K562 (cell line): ENCODE results near the gene TYMP. TPM values are rescaled to one million over a fixed set of nuclear protein-coding genes. Genes with fewer than 3 reads are reported as not detected.

ENCODE experiments used
- FOXK2 ChIP-seq, 2 experiments: fragments of 450-650 bp; IDR thresholded peaks in 1 of 2; conservative IDR thresholded peaks in 1 of 2; 2 replicates each; pipeline ENCODE4 v1.6.1; 2016; ENCODE audit warnings: low read depth in 2 of 2, mild to moderate bottlenecking in 1 of 2
- FOXP4 ChIP-seq: sonication (generic); formaldehyde crosslinking; IDR thresholded peaks from 2 replicates; pipeline ENCODE4 v1.8.0; 2022; ENCODE audit warnings: mild to moderate bottlenecking, missing genetic modification reagents, borderline replicate concordance
- KDM5B ChIP-seq: fragments of 200-600 bp; sonication (generic); IDR thresholded peaks from 2 replicates; pipeline ENCODE4 v1.6.1; 2012; ENCODE audit warnings: low read depth, mild to moderate bottlenecking, moderate library complexity, low read length, control low read depth, inconsistent platforms; ENCODE audit not compliant: insufficient replicate concordance
- MNT ChIP-seq, 2 experiments: fragments of 450-650 bp; conservative IDR thresholded peaks; 2 replicates each; pipeline ENCODE4 v1.6.1; 2017; ENCODE audit warnings: mild to moderate bottlenecking in 2 of 2, moderate library complexity in 2 of 2
- PRMT5 ChIP-seq: sonication (generic); formaldehyde crosslinking; IDR thresholded peaks from 2 replicates; pipeline ENCODE4 v1.5.0; 2020; ENCODE audit warnings: missing genetic modification reagents
- REST ChIP-seq, 2 experiments: fragments of 450-650 bp; formaldehyde crosslinking in 1 of 2; IDR thresholded peaks; 2 replicates each; pipeline versions ENCODE4 v1.4.0 to v1.6.1; 2014 to 2020; ENCODE audit warnings: mild to moderate bottlenecking in 2 of 2, borderline replicate concordance in 1 of 2, low read depth in 1 of 2
- TFE3 ChIP-seq: fragments of 450-650 bp; formaldehyde crosslinking; IDR thresholded peaks from 2 replicates; pipeline ENCODE4 v1.4.0; 2020; ENCODE audit warnings: mild to moderate bottlenecking, mixed read lengths
- YY1 ChIP-seq, 3 experiments: IDR thresholded peaks; 2 replicates each; pipeline ENCODE4 v1.6.1; 2011; ENCODE audit warnings: low read length in 2 of 3, mild to moderate bottlenecking in 2 of 3, moderate library complexity in 2 of 3, borderline replicate concordance in 1 of 3, control low read depth in 1 of 3, low read depth in 1 of 3; ENCODE audit not compliant: insufficient read depth in 3 of 3, insufficient replicate concordance in 2 of 3, control insufficient read depth in 1 of 3, insufficient read length in 1 of 3; ENCODE audit errors: extremely low read depth in 1 of 3
- ZNF830 ChIP-seq: fragments of 250-450 bp; sonication (Bioruptor Pico); IDR thresholded peaks from 2 replicates; pipeline ENCODE4 v1.5.0; 2021; ENCODE audit warnings: mild to moderate bottlenecking
- polyA plus RNA-seq, 8 experiments: library from polyadenylated mRNA; depleted of rRNA in 4 of 8; stranded (reverse) in 5 of 8; unstranded in 3 of 8; fragments of >200 nt; fragmentation: Nextera tagmentation in 2 of 8; fragmentation: Illumina TruSeq in 1 of 8; extraction: Ambion mirVana in 2 of 8; extraction: Trizol in 1 of 8; gene quantifications; 2 replicates each; pipeline versions ENCODE4 v1.2.1 to v1.2.3, GENCODE V29; 2011 to 2014; ENCODE audit warnings: inconsistent platforms in 1 of 8, missing spikeins in 1 of 8
- total RNA-seq, 7 experiments: library from RNA; depleted of rRNA in 6 of 7; stranded (reverse); fragments of >200 nt in 6 of 7; fragmentation: Illumina TruSeq in 2 of 7; extraction: Trizol in 2 of 7; gene quantifications; 2 replicates each; pipeline versions ENCODE4 v1.2.1 to v1.2.3, GENCODE V29; 2011 to 2021; ENCODE audit warnings: low replicate concordance in 1 of 7

TYMP gene
- total and polyA plus RNA-seq, 9 of the 15 experiments (the other 6 are each of a cell fraction or from before 2014, with no cell fraction given), result 0.03 to 4.0 (median 2.4) TPM; not detected in 4

GRCh38 chr22:50525104-50525857 lies 4.5 kb downstream of the TYMP start, which contains the start of gene SCO2 (continued):
- TF ChIP-seq FOXK2 (conservative IDR thresholded peaks at IDR 0.05 in 1 of 2, IDR thresholded peaks at IDR 0.05 in 1 of 2; ENCODE audit: low read depth in 2 of 2) (peak in 1 of 2 experiments; percentile 49; a peak in 1 of 4 replicates), MNT (conservative IDR thresholded peaks at IDR 0.05) (peak; percentile 77 to 87), PRMT5 (CRISPR knock-in tag) (0 out of 2 replicates have a peak, but pooled peaks have one; percentile 34), ZNF830 (CRISPR knock-in tag) (peak; percentile 38; the same call in 1 of the 2 replicates), YY1 (IDR thresholded peaks at IDR 0.05; ENCODE audit: borderline replicate concordance in 1 of 3, control insufficient read depth in 1 of 3, extremely low read depth in 1 of 3, insufficient read depth in 3 of 3, insufficient read length in 1 of 3, insufficient replicate concordance in 2 of 3, low read depth in 1 of 3, low read length in 2 of 3) (peak in 2 of 3 experiments; percentile 68 to 73), TFE3 (CRISPR knock-in tag) (peak; percentile 98), REST (IDR thresholded peaks at IDR 0.05; ENCODE audit: borderline replicate concordance) (peak; percentile 86), REST (CRISPR knock-in tag; IDR thresholded peaks at IDR 0.05; ENCODE audit: low read depth) (no peak), FOXP4 (CRISPR knock-in tag) (0 out of 2 replicates have a peak, but pooled peaks have one; percentile 38), KDM5B (peak; percentile 65)
